ENCODE results near the gene GBP2.

DNA sequence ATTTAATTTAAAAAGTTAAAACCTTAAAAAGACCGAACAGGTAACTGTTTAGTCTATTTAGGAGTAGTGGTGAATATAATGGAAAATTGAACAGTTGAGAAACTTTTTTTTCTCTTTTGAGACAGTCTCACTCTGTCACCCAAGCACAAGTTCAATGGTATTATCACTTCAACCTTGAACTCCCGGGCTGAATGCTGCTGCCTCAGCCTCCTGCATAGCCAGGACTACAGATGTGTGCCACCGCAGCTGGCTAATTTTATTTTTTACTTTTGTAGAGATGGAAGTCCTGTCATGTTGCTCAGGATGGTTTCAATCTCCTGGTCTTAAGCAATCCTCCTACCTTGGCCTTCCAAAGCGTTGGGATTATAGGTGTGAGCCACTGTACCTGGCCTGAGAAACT lies 16.2 kb upstream of the GBP2 start:
- TF ChIP-seq, protein P1, sequence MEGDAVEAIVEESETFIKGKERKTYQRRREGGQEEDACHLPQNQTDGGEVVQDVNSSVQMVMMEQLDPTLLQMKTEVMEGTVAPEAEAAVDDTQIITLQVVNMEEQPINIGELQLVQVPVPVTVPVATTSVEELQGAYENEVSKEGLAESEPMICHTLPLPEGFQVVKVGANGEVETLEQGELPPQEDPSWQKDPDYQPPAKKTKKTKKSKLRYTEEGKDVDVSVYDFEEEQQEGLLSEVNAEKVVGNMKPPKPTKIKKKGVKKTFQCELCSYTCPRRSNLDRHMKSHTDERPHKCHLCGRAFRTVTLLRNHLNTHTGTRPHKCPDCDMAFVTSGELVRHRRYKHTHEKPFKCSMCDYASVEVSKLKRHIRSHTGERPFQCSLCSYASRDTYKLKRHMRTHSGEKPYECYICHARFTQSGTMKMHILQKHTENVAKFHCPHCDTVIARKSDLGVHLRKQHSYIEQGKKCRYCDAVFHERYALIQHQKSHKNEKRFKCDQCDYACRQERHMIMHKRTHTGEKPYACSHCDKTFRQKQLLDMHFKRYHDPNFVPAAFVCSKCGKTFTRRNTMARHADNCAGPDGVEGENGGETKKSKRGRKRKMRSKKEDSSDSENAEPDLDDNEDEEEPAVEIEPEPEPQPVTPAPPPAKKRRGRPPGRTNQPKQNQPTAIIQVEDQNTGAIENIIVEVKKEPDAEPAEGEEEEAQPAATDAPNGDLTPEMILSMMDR (IDR thresholded peaks at IDR 0.05; ENCODE audit: extremely low read depth in 1 of 2, insufficient read depth in 1 of 2, low read depth in 1 of 2, low read length in 2 of 2), result no peak
- TF ChIP-seq POLR2A (IDR thresholded peaks at IDR 0.05; ENCODE audit: low read depth, low read length) (no peak), POLR2AphosphoS5 (IDR thresholded peaks at IDR 0.05; ENCODE audit: insufficient read depth, low read depth, low read length) (no peak), MYC (IDR thresholded peaks at IDR 0.05; ENCODE audit: low read depth, low read length) (no peak), EZH2 (IDR thresholded peaks at IDR 0.05; ENCODE audit: borderline replicate concordance, low read depth, low read length, severe bottlenecking) (no peak)
